LNCaP clone FGC (cell line): ENCODE data around the gene TXNRD2.

Experiments
- DNase-seq: peaks from one replicate; pipeline ENCODE4 v3.0.0-alpha.2; 2011; ENCODE audit warnings: low read depth
- H3K4me3 ChIP-seq: 2 replicates; pipeline ENCODE4 v1.5.1; 2011; ENCODE audit warnings: mild to moderate bottlenecking, low read depth, low read length, control low read depth
- TF ChIP-seq, protein P1 (sequence below): IDR thresholded peaks from 2 replicates; pipeline ENCODE4 v1.5.1; 2012; ENCODE audit warnings: mild to moderate bottlenecking; ENCODE audit not compliant: control insufficient read depth, insufficient read depth; ENCODE audit errors: extremely low read depth

The TXNRD2 gene

DNA sequence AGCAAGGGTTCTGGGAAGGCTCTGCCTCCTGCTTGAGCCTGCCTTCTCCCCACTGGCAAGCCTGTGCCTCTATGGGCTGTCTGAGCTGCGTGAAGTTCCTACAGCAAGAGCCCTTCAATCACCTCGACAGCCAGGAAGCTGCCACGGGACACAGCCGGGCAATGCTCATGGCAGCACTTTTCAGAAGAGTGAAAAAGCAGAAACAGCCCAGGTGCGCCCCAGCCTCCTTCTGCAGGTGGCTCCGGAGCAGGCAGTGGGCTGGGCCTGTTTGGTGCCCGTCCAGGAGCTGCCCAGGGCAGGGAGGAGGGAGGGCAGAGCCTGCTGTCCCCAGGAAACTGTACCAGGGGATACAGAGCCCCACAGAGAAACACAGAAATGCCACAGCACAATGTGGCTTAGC is 24.7 kb downstream of the TXNRD2 start:
- no peak for DNase-seq

DNA sequence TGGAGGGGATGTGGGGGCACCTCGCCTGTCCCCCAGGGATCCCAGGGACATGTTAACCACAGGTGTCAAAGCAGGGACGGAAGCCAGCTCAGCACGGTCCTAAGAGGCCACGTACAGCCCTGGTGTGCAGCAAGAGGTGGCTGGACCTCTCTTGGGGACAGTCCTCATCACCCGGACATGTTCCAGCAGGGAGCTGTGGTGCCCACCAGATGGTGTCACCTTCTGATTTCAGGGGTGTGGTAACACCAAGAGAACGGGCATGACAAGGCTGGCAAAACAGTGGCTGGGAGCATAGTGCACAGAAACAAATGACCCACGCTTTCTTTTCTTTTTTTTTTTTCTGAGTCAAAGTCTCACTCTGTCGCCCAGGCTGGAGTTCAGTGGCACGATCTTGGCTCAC is 25.6 kb downstream of the TXNRD2 start:
- no peak for DNase-seq
- TF ChIP-seq, protein P1, sequence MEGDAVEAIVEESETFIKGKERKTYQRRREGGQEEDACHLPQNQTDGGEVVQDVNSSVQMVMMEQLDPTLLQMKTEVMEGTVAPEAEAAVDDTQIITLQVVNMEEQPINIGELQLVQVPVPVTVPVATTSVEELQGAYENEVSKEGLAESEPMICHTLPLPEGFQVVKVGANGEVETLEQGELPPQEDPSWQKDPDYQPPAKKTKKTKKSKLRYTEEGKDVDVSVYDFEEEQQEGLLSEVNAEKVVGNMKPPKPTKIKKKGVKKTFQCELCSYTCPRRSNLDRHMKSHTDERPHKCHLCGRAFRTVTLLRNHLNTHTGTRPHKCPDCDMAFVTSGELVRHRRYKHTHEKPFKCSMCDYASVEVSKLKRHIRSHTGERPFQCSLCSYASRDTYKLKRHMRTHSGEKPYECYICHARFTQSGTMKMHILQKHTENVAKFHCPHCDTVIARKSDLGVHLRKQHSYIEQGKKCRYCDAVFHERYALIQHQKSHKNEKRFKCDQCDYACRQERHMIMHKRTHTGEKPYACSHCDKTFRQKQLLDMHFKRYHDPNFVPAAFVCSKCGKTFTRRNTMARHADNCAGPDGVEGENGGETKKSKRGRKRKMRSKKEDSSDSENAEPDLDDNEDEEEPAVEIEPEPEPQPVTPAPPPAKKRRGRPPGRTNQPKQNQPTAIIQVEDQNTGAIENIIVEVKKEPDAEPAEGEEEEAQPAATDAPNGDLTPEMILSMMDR: no peak
- H3K4me3 ChIP-seq: no peak overlapping the region

More for the DNA sequence above, 24.7 kb downstream of the TXNRD2 start:
- H3K4me3 ChIP-seq: no peak overlapping the region
- TF ChIP-seq, protein P1: no peak

DNA sequence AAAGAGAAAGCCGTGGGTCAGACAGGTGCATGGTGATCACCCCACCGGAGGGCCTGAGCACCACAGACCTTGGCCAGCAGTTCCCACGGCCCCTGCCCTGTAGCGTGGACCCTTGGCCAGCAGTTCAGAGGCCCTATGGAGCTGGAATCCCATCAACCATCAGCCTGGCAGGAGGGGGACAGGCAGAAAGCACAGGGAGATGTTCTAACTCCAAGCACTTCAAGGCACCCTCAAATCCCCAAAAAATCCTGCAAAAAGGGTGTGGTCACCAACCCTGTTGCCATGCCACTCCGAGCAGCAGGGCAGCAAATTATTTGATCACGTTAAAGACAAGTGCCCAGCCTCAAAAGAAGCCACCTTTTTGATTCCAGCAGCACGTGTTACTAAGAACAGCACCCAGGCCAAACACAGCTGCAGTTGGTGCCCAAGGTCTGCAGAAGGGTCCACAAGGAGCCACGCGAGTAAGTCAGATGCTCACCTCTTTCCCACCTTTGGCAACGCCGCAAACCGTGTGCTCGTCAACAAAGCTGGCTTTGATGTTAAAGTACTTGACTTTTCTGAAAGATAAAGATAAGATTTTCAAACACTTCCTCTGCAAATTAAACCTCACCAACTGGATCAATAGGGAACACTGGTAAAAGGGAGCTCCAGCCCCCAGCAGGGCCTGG is 26.2 kb downstream of the TXNRD2 start:
- H3K4me3 ChIP-seq: no peak overlapping the region
- TF ChIP-seq, protein P1: no peak
- no peak for DNase-seq

DNA sequence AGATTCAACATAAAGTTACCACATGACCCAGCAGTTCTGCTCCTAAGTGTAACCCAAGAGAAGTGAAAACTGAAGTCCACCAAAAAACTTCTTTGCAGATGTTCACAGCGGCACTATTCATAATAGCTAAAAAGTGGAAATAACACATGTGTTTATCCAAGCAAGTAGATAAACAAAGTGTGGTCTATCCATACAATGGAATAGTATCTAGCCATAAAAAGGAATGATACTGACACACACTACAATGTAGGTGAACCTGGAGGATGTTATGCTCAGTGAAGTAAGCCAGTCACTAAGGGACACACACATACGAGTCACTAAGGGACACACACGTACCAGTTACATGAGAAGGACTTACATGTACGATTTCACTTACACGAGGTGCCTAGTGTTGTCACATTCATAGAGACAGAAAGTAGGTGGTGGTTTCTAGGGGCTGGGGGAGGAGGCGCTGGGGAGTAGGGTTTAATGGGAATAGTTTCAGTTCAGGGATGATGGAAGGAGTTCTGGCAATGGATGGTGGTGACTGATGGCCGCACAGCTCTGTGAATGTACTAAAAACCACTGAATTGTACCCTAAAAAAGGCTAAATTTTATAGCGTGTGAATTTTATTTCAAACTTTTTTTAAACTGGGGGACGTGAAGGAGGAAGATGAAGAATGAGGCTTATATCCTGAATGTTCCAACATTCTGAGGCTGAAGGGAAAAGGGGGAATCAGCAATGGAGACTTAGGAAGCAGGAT is 27.2 kb downstream of the TXNRD2 start:
- TF ChIP-seq, protein P1: no peak
- no peak for DNase-seq

DNA sequence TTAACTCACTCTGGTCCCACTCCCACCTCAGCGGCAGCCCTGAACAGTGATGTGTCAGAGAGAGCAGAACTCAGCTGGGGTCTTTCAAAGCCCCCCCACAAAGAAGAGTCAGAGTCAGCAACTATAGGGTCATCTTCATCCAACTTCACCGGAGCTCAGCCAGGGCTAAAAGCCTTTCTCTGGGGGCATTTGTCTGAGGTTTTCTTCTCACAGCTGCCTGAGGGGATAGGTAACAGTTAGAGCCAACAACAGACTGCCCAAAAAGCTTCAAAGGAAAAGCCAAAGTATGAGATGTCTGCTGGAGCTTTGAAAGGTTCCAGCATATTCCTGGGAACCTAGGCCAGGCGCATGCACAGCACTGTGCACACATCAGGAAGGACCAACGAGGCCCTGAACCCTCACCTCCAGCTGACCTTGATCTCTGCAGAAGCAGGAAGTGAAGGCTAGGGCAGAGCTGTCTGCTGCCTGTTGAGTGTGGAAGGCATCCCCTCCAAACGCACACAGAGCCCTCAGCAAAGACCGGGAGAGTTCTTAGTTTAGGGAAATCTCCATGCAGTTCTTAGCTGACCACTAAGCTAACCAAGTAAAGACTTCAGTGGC is 28.2 kb downstream of the TXNRD2 start:
- no peak overlapping the region for H3K4me3 ChIP-seq
- TF ChIP-seq, protein P1: no peak
- DNase-seq: no peak

More for the DNA sequence above, 27.2 kb downstream of the TXNRD2 start:
- no peak overlapping the region for H3K4me3 ChIP-seq

DNA sequence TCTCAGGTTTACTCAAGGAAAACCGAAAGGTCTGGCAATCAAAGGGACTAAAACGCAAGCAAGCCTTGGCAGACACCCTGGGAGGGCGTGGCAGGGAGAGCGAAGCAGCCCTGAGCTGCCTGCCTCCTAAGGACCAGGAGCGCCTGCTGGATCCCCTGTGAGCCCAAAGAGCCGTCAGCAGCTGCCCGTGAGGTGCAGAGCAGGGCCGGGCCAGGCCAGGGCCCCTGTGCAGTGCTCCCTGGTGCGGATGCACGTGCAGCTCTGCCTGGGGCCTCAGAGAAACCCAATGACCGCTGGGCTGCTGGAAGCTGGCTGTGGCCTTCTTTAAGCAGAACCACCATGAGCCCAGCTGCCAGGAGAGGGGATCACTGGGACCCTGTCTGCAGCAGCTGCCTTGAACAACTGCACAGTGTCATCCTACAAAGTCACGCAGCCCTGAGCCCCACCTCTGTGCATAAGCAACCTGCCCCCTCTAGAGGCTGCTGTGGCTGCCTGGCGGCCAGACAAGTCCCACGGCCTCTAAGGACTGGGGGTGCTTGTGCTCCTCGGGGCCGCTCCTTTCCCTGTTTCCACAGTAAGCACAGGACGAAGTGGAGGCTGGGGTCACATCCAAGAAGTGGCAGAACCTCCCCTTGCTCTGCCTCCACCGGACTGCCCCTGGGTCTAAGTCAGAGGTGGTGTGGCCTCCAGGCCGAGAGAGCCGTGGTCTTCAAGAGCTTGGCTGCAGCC is 29.2 kb downstream of the TXNRD2 start:
- DNase-seq: no peak
- TF ChIP-seq, protein P1: no peak
- no peak overlapping the region for H3K4me3 ChIP-seq
